CD4-positive, alpha-beta T cell treated with Interleukin-2 at 100 ng/mL for 4 hours (primary cell): ENCODE measurements around the gene ACP5.

Experiments
- DNase-seq: peaks from one replicate; pipeline ENCODE4 v3.0.0-alpha.2; 2020; ENCODE audit warnings: low spot score

The ACP5 gene

DNA sequence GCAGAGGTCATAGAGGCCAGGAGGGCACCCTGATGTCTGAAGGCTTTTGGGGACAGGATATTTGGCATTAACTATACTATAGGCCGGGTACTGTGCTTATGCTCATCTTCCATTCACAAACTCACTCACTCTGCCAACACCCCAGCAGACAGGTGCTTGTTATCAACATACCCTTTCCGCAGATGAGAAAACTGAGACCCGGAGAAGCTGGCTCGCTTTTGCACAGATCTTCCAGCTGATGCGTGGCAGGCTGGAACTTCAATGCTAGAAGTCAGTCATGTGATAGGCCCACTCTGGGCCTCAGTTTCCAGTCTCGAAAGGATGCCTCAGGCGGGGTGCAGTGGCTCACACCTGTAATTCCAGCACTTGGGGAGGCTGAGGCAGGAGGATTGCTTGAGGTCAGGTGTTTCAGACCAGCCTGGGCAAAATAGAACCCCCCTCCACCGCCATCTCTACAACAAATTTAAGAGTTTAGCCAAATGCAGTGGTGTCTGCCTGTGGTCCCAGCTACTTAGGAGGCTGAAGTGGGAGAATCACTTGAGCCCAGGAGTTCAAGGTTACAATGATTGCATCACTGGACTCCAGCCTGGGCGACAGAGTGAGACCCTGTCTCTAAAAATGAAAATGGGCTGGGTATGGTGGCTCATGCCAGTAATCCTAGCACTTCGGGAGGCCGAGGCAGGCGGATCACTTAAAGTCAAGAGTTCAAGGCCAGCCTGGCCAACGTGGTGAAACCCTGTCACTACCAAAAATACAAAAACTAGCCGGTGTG is 29.3 kb downstream of the ACP5 start:
- no peak for DNase-seq

DNA sequence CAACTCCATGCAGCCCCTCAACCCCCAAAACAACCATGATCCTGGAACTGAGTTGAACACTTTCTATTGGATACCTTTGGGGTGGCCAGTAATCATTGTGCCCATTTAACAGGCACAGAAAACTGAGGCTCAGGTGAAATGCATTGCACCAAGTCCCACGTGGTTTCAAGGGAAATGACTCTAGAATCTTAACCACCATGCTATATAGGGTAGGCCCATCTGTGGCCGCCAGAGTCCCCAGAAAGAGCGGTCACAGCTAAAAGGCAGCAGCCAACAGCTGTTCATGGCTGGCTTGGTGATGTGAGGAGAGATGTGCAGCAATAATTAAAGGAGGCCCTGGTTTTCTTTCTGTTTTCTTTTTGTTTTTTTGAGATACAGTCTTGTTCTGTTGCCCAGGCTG is 36.2 kb downstream of the ACP5 start:
- DNase-seq, result no peak

DNA sequence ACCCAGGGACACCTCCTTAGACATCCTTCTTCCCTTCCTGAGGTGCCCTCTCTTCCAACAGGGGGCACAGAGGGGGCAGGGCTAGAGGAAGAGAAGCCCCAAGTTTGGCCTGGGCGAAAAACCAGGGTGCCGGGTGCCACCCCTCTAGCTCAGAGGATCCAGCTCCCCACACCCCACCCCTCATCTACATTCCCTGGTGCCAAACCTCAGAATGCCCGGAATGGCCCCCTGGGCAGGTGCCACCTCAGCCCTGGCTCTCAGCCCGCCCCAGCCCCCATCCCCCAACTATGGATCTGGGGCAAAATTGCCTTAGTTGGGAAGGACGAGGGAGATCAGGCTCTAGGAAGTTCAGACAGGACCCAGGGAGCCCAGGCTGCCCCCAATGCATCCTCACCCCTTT is 36.8 kb downstream of the ACP5 start:
- no peak for DNase-seq

DNA sequence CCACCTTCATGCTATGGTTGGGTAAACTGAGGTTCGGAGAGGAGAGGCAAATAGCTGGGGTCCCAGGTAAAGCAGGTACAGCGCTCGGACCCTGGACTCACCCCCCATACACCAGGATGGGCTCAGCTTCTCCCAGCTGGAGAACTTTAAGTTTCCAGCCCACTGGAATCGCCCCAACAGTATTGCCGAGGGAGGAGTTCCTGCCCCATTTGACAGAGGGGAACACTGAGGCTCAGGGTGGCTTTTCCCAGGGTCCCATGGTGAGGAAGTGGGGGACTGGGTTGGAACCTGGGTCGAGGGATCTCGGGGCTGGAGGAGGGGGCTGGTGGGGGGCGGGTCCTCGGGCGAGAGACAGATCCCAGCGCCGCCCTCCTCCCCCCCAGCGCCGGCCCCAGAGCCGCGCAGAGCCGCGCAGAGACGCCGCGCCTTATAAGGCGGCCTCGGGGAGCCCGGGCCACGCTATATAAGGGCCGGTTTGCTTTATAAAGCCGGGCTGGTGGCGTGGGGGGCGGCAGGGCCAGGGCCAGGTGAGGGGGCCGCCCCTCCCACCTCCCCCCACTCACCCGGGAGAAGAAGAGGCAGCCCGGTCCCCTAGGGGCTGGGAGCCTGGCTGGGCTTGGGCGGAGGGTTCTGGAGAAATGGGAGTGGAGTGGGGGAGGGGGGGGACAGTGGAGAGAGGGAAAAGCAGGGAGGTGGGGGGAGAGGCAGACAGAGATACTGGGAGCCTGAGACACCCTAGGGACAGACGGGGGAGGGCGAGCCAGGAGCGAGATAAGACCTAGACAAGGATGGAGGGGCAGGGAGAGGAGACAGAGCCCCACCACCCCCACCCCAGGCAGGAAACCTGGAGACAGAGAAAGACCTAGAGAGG is 37.7 kb downstream of the ACP5 start:
- DNase-seq, result no peak

DNA sequence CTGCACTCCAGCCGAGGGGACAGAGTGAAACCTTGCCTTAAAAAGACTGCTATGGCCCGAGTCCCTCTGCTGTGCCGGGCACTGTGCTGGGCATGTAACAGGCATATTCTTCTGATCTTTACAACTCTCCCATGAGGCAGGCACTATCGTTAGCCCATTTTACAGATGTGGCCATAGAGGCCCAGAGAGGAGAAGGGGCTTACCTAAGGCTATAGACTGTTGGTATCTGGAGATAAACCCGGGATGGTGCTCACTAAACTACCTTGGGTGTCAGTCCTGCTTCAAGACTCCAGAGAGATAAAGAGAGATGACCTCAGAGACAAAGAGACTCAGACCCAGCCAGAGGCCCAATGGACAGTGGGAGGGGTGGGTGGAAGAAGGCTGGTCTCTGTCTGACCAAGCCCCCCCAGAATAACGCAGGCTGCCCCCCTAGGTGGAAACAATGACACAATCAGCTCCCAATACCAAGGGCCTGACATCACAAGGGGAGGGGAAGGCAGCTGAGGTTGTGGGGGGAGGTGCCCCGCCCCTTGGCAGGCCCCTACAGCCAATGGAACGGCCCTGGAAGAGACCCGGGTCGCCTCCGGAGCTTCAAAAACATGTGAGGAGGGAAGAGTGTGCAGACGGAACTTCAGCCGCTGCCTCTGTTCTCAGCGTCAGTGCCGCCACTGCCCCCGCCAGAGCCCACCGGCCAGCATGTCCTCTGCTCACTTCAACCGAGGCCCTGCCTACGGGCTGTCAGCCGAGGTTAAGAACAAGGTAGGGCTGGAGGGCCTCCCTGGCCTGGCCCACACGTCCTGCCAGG is 39.0 kb downstream of the ACP5 start, which contains the start of gene CNN1:
Gene CNN1, plus strand, starts transcription at position 620 of the 805 bp plus-strand sequence. Its CDS starts 77 bp downstream, at position 697.
- DNase-seq, result no peak

DNA sequence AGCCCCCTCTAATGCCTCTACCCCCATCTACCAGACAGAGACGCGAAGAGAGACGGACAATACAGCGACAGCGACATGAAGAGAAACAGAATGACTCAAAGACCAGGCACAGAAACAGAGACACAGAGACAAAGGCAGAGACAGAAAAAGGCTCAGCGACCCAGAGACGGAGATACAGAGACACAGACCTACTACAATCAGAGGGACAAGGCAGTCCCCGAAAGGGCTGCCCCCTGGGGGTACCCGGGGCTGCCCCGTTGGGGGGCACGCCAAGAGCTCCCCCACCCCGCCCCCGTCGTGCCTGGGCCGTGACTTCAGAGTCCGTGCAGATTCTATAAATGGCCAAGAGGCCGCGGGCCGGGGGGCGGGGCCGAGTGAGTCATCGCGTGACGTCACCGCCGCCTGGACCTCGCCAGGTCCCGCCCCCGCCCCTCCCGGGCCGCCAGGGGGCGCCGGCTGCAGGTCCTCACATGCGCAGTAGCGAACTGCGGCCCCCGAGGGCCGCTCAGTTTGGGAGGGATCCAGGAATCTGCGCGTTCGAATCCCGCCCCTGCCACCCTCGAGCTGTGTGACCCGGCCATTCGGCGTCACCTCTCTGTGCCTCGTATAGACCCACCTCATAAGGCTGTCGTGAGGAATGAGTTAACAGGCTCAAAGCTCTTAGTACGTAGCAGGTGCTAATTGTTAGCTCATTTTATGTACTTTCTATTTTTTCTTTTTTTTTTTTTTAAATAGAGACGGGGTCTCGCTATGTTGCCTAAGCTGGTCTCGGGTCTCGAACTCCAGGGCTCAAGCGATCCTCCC is 41.5 kb downstream of the ACP5 start:
- peak; percentile 83 for DNase-seq

DNA sequence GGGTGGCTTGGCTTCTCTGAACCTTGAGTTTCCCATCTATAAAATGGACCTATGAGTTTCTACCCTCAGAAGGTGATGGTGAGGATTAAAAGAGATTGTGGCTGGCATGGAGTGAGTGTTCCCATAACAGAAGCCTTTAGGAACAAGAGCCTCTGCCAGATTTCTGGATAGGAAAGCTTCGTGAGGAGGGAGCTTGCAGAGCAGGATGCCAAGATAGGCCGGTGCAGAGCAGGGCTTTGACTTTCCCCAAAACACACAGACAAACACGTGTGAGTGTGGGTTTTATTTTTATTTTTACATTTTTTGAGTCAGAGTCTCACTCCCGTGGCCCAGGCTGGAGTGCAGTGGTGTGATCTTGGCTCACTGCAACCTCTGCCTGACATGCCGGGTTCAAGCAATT is 42.5 kb downstream of the ACP5 start:
- no peak for DNase-seq

DNA sequence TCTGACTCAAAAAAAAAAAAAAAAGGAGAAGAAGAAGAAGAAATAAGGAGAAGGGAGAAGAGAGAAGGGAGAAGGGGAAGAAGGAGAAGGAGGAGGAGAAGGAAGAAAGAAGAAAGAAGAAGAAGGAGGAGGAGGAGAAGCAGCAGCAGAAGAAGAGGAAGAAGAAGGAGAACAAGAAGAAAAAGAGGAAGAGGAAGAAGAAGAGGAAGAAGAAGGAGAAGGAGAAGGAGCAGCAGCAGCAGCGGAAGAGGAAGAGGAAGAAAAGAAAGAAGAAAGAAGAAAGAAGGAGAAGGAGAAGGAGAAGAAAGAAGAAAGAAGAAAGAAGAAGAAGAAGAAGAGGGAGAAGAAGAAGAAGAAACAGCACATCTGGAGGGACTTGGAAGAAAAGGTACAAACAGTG is 42.9 kb downstream of the ACP5 start:
- DNase-seq, result no peak

DNA sequence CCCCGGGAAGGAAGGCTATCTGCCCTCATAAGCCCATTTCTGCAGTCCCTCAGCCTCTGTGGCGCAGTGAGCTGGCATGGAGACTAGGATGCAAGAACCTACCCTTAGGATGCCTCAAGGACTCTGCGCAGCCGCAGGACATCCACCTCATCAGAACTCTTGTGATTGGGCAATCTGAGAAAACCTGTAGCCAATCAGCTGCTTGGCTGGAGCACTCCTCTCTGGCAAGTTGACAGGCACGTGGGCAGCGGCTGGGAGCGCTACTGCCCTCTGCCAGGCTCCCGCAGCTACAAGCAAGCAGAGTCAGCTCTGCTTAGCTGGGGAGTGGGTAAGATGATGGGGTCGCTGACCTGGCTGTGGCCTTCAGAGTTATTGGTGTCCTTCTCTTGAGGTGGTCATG is 47.0 kb downstream of the ACP5 start:
- peak; percentile 8 for DNase-seq

DNA sequence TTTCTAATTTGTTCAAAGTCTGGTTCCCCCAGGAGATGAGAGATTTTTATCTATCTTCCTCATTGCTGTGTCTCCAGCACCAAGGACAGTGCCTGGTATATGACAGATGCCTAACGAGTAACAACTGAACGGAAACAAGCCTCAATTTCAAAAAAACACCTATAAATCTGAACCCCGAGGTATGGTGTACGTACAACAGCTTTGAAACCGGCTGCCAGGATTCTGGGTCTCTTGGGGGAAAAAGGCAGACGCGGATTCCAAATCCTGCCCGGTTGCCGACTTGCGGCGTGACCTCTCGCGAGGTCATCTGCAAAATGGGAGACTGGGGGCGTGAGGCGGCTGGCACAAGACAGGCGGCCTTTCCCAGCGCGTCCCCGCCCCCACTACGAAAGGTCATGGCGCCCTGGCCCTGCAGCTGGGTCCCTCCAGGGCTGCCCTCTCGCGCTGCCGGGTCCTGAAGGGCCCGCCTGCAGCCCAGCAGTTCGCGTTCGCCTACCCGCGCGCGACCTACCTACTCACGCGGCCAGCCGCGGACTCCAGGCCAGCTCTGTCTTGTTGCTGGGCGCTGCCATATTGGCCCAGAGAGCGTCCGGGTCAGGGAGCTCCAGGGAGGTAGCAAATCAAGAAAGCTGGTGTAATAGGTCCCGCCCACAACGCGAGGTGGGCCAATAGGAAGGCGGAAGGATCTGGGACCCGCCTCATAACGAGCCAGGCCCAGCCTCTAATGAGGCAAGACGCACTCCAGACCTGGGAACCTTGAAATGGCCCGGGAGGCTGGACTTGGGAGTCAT is 48.7 kb downstream of the ACP5 start, which contains the start of gene ECSIT:
Gene ECSIT, minus strand, starts transcription at position 584 of the 791 bp plus-strand sequence. CDS start 9,964 bp downstream, outside the sequence.
- peak; percentile 95 for DNase-seq
